ENCODE measurements around the gene PSG11.
"Not testable (repeated sequence)": the region's sequence is repeated elsewhere in the genome, so short reads cannot be mapped to it uniquely, and the experiment has no call there.

GRCh38 chr19:43005841-43006240, 20.4 kb downstream of the PSG11 start:
- TF ChIP-seq ZNF274 (IDR thresholded peaks at IDR 0.05; ENCODE audit: low read depth, low read length); SUZ12 (IDR thresholded peaks at IDR 0.05; ENCODE audit: extremely low read depth, insufficient read depth, insufficient read length): not testable (repeated sequence)

Data from NT2/D1 (cell line).